NCI-H1417 (cell line): Measurements from ENCODE around the gene REXO1.

Experiments
- DNase-seq, 3 experiments: peaks; one replicate each; lab custom pipeline; 2025; lab: John Stamatoyannopoulos, UW

Gene REXO1

GRCh38 chr19:1875646-1876495, 27.6 kb upstream of the REXO1 start:
- peak; percentile 90 to 95 (median 93) for DNase-seq

DNA sequence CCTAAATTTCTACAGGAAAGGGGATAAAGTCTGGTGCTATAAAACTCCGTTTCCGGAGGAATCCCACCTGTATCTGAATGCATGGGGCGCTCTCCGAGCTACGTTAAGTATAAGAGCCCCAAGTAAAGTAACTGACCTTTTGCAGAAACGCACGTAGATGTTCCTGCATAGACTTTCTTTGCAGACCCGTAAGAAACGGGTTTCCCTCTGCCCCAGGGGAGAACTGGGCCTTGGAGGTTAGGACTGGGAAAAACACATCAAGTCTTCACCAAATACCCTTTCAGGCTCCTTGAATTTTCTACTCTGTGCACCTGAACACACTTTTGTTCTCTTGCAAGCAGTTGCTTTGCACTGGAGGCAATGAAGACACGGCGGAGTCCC, 27.0 kb upstream of the REXO1 start:
- peak in 1 of 3 experiments; percentile 61 for DNase-seq

DNA sequence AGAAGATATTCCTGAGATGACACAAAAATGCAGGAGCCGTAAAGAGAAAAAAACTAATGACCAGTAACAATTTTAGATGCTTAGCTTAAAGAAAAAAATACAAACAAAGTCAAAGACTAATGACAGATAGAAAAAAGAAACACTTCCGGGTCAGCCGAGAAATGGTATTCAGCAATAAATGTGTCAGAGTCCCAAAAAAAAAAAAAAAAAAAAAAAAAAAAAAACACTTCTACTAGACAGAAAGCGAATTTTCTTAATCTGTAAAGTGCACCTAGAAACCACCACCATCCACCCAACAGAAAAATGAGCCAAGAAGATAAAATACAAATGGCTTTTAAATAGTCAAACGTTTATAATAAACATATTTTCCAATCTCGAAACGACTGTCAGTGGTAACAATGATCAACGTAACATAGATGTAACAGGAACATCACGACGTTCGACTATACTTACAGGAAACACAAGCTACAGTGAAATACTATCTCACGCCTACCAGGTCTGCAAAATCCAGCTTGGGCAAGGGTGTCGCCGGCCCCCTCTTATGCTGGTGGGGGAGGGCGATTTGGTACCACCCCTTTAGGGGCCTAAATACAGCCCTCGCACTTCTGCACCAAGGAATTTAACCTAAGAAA, 26.4 kb upstream of the REXO1 start:
- DNase-seq = peak in 1 of 3 experiments; percentile 42

GRCh38 chr19:1873524-1874473, 25.5 kb upstream of the REXO1 start:
- no peak for DNase-seq

DNA sequence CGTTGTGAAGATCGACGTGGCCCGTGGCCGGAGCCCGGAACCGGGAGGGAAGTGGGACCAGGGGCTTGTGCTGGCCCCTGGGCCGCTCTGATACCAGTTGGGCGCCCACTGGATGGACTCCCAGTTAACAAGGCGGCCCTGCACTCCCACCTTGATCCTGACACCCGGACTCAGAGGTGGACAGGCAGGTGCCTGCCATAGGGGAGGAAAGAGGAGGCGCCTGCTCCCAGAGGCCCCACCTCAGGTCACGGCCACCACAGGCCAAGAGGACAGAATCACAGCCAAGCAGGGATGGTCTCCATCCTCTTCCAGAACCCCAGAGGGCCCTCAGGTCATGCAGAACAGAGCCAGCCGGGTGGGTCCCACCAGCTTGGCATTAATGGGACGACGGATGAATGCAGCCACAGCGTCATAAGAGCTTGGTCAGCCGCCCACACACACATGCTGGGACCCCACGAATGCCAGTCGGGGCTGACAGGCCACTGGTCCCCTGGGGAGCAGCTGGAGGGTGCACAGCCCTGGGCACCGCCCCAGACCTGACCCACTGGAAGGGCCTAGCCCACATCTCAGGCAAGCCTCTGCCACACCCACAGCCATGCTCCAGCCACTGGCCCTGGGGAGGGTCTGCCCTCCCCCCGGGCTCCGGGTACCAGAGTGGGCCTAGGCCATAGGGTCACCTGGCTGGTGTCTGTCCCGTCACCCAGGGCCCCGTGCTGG, 24.7 kb upstream of the REXO1 start:
- DNase-seq = no peak

GRCh38 chr19:1871630-1872029, 23.3 kb upstream of the REXO1 start:
- no peak for DNase-seq

GRCh38 chr19:1871140-1871597, 22.9 kb upstream of the REXO1 start:
- DNase-seq = peak in 1 of 3 experiments; percentile 24

DNA sequence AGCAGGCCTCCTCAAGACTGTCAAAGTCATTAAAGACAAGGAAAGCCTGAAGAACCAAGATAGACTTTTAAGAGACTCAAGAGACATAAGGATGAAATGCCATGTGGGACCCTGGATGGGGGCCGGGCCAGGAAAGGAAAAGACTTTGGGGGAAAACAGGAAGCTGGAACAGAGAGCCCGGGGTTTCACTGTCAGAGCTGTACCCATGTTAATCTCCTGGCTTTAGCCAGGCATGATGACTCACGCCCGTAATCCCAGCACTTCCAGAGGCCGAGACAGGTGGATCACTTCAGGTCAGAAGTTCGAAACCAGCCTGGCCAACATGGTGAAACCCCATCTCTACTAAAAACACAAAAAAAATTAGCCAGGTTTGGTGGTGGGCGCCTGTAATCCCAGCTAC, 20.7 kb upstream of the REXO1 start:
- DNase-seq = no peak

DNA sequence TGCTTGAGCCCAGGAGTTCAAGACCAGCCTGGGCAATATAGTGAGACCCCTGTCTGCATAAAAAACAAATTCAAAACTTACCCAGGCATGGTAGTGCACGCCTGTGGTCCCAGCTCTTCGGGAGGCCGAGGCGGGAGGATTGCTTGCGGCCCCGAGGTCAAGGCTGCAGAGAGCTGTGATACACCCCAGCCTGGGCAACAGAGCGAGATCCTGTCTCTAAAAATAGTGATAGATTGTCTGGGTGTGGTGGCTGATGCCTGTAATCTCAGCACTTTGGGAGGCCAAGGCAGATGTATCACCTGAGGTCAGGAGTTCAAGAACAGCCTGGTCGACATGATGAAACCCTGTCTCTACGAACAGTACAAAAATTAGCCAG, 19.1 kb upstream of the REXO1 start:
- no peak for DNase-seq

DNA sequence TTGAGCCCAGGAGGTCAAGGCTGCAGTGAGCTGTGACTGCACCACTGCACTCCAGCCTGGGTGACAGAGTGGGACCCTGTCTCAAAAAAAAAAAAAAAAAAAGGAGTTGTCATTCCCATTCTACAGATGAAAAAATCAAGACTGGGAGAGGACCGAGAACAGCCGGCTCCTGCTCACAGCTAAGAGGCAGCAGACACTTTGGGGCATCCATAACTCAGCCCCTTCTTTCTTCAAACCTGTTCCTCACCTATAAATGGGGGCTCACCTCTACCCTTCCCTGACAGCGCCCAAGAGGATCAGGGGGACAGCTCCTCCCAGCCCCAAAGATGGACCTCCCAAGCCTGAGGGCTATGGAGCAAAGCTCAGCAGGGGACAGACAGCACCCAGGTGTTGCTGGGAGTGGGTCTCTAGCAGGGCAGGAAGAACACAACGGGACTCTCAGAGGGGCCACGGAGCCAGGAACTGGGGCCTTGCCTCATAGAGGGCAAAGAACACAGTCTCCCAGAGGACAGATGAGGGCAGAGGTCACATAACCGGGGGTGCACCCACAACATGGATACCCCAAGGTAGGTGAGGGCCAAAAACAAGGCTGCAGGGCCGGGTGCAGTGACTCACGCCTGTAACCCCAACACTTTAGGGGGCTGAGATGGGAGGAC, 18.5 kb upstream of the REXO1 start:
- no peak for DNase-seq

GRCh38 chr19:1865172-1866010, 17.1 kb upstream of the REXO1 start:
- no peak for DNase-seq

- peak; percentile 44 to 75 (median 73) for DNase-seq
These were observed 16.3 kb upstream of the REXO1 start for GRCh38 chr19:1864480-1865171.

DNA sequence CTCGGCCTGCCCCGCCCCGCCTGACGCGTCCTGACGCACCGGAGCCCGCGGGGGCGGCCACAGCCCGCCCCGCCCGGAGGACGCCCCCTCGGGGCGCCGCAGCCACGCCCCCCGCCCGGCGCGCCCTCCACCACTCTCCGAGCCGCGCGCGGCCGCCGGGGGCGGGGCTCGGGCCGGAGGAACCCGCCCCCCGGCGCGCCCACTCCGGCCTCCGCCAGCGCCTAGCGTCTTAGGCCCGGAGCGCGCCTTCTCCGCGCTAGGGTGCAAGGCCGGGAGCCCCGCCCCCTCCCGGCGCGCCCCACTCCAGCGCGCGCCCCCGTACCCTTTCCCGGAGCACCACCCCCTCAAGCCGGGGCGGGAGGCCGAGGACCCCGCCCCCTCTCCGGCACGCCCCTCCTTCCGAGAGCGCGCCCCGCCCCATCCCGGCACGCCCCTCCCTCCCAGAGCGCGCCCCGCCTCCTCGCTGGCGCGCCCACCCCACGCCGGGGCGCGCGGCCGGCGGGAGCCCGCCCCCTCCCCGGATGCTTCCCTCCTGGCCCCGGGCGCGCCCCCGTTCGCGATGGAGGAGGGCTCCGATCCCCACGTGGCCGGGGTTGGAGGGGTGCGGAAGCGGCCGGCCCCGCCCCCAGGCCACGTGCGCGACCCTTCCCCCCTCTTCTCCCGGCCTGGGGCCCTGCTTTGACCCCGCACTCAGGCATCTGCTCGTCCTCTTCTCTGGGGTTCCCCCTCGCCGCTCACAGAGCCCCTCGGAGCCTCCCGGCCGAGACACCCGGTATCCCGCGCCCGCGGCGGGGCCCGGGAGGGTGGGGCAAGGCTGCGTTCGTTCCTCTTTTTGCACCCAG, 15.6 kb upstream of the REXO1 start:
- peak; percentile 97 to 99 (median 99) for DNase-seq

DNA sequence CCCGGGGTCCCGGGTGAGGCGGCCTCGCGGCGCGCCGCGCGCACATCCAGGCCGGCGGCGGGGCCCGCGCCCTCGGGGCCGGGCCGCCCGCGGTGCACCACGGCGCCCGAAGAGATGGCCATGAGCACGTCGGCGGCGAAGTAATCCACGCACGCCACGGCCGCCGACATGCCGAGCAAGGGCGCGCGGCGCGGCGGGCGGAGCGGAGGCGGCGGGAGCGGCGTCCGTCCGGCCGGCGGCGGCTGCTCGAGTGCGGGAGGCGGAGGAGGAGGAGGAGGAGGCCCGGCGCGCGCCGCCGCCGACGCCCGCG, 15.0 kb upstream of the REXO1 start, which contains the start of gene KLF16:
Gene KLF16, minus strand, starts transcription at position 252 of the 310 bp plus-strand sequence. Its CDS starts 82 bp downstream, at position 170.
- no peak for DNase-seq

GRCh38 chr19:1862424-1863327, 14.4 kb upstream of the REXO1 start:
- peak; percentile 52 to 75 (median 65) for DNase-seq

GRCh38 chr19:1862068-1862423, 13.8 kb upstream of the REXO1 start:
- peak in 1 of 3 experiments; percentile 72 for DNase-seq

GRCh38 chr19:1861599-1862031, 13.3 kb upstream of the REXO1 start:
- DNase-seq = no peak
